Omental fat pad (tissue), 4 donors: ENCODE data around the gene PITPNC1. TPM values are rescaled to one million over a fixed set of nuclear protein-coding genes. Genes with fewer than 3 reads are reported as not detected.

Source experiments
- ATAC-seq: fragments of 150-250 bp; one replicate; pipeline ENCODE4 v1.9.1; 2016; ENCODE audit warnings: mild to moderate bottlenecking, moderate library complexity; ENCODE audit not compliant: low FRiP score
- DNase-seq: peaks from one replicate; pipeline ENCODE4 v3.0.0-alpha.2; 2019; ENCODE audit warnings: low spot score
- total RNA-seq, 4 donors: library from RNA; depleted of rRNA; stranded (reverse); fragments of >200 nt; gene quantifications; one replicate each; pipeline ENCODE4 v1.1.0, GENCODE V29; 2016
- TF ChIP-seq, protein P1 (sequence below), 3 donors: fragments of 450-650 bp; IDR thresholded peaks; one replicate each; pipeline ENCODE4 v1.5.1; 2016 to 2017; ENCODE audit warnings: antibody characterized with exemption in 3 of 3, mild to moderate bottlenecking in 3 of 3, moderate library complexity in 2 of 3

PITPNC1 gene
- total RNA-seq, 4 donors from 2014 or later, result 22.6 to 53.4 (median 35.0) TPM

DNA sequence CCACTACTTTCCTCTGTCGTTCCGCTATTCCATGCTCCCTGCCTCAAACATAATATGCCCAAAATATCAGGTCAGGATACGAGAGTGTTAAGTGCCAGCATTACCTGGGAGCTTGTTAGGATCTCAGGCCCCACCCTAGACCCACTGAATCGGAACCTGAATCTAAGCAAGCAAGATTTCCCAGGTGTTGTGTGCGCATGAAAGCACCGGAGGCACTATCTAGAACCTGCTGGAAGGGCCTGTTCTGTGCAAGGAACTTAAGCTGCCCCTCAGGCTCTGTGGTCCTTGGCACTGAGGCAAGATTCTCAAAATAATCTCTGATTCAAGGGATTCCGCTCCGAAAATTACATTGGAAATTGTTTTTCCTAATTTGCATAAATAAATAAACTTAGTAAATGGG lies 233.0 kb downstream of the PITPNC1 start:
- no peak for DNase-seq
- TF ChIP-seq, protein P1, sequence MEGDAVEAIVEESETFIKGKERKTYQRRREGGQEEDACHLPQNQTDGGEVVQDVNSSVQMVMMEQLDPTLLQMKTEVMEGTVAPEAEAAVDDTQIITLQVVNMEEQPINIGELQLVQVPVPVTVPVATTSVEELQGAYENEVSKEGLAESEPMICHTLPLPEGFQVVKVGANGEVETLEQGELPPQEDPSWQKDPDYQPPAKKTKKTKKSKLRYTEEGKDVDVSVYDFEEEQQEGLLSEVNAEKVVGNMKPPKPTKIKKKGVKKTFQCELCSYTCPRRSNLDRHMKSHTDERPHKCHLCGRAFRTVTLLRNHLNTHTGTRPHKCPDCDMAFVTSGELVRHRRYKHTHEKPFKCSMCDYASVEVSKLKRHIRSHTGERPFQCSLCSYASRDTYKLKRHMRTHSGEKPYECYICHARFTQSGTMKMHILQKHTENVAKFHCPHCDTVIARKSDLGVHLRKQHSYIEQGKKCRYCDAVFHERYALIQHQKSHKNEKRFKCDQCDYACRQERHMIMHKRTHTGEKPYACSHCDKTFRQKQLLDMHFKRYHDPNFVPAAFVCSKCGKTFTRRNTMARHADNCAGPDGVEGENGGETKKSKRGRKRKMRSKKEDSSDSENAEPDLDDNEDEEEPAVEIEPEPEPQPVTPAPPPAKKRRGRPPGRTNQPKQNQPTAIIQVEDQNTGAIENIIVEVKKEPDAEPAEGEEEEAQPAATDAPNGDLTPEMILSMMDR (IDR thresholded peaks at IDR 0.05), result no peak
- ATAC-seq, result no peak

DNA sequence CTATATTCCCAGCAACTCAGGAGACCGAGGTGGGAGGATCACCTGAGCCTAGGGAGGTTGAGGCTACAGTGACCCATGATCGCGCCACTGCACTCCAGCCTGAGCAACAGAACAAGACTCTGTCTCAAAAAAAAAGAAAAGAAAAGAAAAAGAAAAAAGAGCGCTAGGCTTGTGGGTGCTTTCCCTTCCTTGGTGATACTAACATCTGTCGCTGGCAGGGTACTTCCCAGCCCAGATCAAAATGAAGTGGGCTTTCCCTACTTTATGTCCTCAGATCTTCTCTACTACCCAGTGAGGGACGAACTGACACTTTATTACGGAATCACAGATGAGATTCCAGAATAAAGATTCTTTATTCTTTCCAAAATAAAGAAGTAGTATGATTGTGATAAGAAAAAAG lies 236.9 kb downstream of the PITPNC1 start:
- TF ChIP-seq, protein P1 (IDR thresholded peaks at IDR 0.05), result no peak
- ATAC-seq (no peak), DNase-seq (no peak)

DNA sequence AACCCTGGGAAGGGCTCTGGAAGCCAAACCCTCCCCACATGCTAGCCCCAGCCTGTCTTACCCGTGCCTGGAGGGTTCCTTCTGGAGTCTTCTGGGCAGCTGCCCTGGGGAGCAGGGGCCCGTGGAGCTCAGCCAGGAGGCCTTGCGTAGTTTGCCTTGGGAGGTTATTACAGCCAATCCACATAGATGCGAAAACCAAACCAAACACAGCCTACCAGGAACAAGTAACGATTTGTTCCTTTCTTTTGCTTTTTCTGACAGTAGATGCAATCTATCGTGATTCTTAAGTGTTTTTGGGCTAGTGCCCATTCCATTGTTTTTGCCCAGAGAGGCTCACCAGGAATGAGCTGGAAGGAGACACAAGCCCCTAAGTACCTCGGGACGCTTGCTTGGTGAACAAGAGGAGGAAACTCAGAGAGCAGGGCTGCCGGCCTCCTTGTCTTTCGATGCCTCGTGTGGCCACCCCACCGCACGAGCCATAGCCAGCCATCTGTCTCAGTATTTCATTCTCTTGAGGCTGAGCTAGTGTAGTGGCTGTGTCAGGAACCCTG lies 238.0 kb downstream of the PITPNC1 start:
- TF ChIP-seq, protein P1 (IDR thresholded peaks at IDR 0.05), result no peak
- ATAC-seq (no peak), DNase-seq (no peak)

DNA sequence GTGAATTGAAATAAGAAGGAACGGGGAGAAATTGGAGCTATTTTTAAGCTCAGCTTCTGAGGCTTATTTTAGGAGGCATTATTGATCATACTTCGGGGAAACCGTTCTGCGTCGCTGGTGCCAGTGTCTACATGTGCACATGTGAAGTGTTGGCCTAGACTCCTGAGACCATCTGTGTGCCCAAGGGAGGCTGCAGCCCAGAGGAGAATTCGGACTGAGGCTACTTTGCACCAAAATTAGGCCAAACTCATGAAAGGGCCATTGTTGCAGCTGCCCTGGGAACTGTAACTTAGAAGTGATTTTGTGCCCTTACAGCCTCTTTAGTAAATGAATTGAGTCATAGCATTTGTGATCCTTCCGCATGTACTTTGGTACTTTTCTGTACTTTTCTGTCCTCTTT lies 238.7 kb downstream of the PITPNC1 start:
- DNase-seq, result no peak
- ATAC-seq, result no peak
- TF ChIP-seq, protein P1 (IDR thresholded peaks at IDR 0.05), result no peak

DNA sequence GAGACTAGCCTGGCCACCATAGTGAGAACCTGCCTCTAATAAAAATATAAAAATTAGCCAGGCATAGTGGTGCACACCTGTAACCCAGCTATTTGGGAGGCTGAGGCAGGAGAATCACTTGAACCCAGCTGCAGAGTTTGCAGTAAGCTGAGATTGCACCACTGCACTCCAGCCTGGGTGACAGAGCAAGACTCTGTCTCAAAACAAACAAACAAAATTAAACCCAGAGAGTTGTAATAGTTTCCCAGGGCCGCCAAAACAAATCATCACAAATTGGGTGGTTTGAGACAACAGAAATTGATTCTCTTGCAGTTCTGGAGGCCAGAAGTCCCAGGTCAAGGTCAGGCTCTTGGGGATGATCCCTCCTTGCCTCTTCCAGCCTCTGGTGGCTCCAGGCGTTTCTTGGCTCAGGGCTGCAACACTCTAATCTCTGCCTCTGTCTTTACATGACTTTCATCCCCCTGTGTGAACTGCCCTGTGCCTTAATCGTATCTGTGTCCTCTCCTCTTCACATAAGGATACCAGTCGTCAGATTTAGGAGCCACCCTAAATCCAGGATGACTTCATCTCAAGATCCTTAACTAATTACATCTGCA lies 240.3 kb downstream of the PITPNC1 start:
- TF ChIP-seq, protein P1 (IDR thresholded peaks at IDR 0.05), result no peak
- DNase-seq, result no peak
- ATAC-seq, result no peak

DNA sequence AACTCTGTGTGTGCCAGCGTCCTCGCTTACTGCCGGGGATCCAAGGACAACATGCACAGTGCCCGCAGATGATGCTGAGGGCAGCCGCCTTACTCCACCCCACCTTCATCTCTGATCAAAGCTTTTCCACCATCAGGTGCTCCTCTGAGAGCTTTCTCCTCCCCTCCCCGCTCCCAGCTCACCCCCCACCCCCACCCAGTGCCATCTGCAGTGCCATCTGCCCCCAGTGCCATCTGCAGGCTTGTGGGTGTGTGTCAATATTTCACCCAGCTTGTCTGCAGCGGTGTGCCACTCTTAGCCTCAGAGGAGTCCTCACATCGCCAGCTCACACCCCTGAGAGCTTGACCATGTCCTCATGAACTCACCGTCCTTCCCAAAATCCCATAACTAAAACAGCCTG lies 242.5 kb downstream of the PITPNC1 start:
- no peak for DNase-seq
- ATAC-seq, result peak; percentile 35
- TF ChIP-seq, protein P1 (IDR thresholded peaks at IDR 0.05), result no peak

DNA sequence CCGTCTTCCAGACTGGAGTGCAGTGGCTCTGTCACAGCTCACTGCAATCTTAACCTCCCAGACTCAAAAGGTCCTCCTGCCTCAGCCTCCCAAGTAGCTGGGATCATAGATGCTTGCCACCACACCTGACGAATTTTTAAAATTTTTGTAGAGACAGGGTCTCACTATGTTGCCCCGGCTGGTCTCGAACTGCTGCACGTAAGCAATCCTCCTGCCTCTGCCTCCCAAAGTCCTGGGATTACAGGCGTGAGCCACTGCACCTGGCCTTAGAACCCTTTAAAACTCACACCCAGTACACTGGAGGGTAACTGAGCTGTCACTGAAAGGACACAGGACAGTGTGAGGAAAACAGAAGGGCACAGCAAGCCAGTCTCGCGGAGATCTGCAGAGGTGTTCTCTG lies 243.0 kb downstream of the PITPNC1 start:
- TF ChIP-seq, protein P1 (IDR thresholded peaks at IDR 0.05), result no peak
- no peak for DNase-seq
- ATAC-seq, result no peak
